NCI-H524 (cell line): ENCODE measurements around the gene FKBP14.

Source experiments
- DNase-seq, 2 experiments: peaks; one replicate each; lab custom pipeline; 2025; lab: John Stamatoyannopoulos, UW

FKBP14 gene

DNA sequence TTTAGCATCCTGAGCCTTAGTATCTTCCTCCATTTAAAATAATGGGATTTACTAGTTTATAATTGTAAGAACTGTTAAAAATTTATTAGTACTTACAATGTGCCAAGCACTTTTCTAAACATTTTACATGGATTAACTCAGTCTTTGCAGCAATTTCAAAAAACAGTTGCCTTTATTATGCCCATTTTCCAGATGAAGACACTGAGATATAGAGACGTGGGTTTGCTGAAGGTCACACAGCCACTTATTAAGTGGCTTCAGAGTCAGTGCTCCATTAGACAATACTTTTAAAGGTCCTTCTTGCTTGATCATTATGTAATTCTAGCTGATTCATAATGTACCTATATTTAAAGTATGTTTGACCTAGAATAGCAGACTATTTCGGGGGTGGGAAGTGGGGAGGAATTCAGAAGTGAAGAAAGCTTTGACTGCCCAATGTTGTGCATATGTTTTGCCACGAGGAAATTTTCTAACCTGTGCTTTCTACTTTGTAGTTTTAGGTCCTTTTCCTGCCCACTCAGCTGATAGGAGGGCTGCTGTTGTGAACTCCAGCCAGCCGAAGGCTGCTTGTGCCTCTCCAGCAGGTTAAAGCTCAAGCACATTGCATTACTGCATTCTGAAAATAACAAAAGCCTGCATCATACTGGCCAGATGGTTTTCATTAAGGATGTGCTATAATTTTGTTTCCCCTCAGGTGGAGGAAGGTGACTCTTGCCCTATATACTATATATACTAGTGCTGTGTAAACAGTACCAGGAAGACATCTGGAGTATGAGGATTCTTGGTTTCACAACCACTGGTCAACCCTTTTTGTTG, 6.0 kb upstream of the FKBP14 start:
- peak in 1 of 2 experiments; percentile 28 for DNase-seq

DNA sequence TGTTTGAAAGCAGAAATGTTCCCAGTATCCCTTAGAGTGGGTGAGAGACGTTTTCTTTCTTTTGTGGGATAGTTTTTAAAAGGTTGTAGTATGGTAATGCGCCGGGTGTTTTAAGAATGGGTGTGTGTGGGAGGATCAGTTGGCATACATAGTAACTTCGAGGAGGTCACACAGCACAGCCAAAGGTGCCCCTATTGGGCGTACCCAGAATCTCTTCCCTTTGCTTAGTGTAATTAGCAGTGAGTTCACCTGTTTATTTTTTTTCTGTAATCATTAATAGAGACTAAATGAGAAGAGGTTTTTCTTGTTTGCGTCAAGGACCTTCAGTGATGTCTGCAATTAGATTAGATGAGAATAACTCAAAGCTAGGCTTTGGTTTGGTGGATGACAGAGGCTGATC, 3.2 kb upstream of the FKBP14 start:
- no peak for DNase-seq

DNA sequence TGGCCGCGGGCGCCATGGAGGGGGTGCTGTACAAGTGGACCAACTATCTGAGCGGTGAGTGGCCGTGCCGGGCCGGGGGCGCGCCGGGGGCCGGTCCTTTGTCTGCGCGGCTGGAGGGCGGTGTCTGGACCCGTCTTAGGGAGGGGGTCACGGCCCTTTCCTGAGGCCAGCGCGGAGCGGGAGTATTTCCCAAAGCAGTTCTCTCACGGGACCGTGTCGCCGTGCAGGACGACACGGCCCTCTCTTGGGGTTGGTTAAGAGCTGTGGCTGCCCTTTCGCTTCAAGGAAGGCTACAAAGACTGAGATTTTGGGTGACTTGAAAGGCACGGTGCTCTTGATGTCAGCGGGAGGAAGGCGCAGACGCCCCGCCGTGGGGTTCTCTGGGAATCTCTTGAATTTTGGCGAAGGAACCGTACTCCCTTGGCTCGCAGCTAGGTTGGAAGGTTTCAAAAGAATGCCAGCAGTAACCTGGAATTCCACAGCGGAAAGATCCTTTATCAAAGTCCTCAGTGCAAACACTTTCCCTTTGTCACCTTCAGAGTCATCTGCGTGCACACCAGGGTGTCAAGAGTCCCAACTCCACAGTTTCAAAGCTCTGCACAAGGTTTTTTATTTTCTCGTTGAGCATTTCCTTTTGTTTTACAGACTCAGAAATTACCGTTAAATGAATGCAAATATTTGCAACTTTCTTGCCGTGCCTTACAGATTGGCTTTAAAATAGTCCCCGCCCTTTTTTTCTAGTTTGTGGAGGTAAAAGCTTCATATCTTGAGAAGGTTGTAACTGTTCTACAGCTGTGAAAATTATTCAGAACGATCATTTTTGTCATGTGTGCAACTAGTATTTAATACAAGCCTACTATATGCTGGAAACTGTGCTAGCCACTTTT, 2.5 kb upstream of the FKBP14 start:
- DNase-seq, result peak in 1 of 2 experiments; percentile 34

DNA sequence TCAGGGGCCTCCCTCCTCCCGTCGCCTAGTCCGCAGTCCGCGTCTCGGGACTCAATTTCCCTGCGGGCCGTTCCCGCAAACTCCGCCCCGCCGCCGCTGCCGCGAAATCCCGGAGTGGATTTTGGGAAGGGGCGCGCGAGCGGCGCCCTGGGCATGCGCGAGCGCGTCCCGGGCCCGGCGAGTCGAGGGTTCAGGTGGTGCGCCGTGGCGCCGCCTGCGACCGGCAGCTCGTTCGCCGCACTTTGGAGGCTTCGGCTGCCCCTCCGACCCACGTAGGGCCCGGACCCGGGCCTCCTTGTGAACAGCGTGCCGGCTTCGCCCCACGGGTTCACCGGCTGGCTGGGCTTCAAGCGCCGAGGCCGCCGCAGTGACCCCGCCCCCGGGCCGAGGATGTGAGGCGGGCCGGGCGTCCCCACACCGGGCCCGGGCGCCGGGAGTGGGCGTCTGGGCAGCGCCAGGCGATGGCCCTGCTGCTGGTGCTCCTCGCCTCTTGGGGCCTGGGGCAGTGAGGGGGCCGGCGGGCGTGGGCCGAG, 1.8 kb upstream of the FKBP14 start, which contains the start of gene PLEKHA8:
TSS of gene PLEKHA8 (plus strand) at position 197 of the 533 bp plus-strand sequence. CDS start 351 bp downstream, outside the sequence.
- DNase-seq, result peak; percentile 82 to 87

DNA sequence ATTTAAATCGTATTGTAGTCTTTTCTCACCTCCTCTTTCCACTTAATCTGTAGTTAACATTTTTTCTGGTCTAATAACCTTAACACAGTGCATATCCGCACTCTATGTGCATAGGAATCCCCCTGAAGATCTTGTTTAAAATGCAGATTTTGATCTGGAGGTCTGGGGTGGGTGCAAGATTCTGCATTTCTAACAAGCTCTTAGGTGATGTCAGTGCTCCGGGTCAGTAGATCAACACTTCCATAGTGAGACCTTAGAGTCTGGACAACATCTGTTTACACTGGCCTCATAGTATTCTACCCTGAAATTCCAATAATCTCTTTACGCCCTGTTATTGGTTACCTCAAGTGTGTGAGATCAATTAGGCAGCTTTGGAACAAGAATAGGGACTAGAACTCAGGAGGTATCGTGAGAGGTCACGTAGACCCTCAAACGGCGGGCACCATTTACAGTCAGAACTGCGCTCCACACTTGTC, 1.3 kb upstream of the FKBP14 start:
- DNase-seq, result no peak

DNA sequence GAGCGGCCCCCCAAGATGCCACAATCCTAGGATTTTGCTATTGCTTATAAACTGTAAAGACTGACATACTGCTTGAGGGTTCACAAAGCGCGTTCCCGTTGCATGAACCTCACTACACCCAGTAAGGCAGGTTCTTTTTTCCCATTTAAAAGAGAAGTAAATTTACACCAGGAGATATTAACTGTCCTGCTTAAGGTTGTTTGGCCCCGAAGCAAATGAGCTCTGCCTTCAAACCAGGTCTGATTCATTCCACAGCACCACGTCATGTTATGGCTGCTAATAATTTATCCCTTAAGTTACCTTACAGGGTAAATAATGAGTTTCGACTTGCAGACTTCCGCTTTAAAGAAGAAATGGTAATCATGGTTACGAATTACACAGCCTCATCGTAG, 559 bp upstream of the FKBP14 start:
- DNase-seq, result peak in 1 of 2 experiments; percentile 46

DNA sequence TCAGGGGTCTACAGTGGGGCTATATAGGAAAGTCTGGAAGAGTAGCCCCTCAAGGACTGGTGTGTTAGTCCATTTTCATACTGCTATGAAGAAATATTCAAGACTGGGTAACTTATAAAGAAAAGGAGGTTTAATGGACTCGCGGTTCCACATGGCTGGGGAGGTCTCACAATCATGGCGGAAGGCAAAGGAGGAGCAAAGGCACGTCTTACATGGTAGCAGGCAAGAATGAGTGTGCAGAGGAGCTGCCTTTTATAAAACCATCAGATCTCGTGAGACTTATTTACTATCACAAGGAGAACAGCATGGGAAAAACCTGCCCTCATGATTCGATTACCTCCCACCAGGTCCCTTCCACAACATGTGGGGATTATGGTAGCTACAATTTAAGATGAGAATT, 3.0 kb downstream of the FKBP14 start:
- DNase-seq, result no peak

DNA sequence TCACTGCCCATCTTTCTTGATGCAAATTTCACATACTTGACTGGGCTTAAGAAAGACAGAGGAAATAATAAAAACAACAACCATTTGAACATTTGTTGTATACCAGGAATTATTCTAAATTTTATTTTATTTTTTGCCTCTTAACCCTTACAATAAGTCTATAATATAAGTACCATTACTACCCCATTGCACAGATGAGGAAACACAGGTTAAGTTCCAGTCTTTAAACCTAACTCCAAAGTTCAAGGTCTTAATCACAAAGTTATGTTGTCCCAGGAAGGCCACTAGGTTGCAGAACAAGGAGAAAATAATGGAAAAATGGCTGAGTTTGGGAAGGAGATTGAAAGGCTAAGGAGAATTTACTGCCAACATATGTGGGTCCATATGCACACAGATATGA, 3.5 kb downstream of the FKBP14 start:
- DNase-seq, result no peak

DNA sequence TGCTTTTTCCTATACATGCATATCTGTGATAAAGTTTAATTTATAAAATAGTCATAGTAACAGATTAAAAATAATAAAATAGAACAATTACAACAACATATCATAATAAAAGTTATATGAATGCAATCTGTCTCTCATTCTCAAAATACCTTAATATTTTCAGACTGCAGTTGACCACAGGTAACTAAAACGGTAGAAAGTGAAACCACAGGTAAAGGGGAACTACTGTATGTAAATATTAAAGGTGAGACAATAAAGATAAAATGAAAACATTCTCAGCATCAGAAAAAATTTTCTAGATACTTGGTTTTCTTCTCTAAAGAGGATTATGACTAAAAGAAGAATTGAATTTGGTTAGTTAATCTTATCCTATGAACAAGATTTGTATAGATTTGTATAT, 6.0 kb downstream of the FKBP14 start:
- no peak for DNase-seq

DNA sequence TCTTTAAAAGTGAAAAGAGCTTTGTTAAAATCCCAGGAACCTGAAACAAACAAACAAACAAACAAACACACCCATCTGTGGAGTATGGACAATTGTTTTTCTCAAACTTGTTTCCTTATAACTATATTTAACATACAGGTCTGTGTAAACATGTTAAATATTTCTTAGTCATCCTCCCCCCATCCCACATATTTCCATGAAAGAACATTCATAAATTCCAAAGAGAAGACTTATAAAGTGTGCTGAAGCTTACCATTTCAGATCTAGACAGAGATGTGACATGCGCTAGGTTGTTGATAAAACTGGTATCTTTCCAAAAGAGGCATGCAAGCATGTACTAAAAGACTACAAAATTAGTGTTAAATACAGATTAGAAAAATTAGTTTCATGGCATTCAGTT, 6.5 kb downstream of the FKBP14 start:
- DNase-seq, result no peak

DNA sequence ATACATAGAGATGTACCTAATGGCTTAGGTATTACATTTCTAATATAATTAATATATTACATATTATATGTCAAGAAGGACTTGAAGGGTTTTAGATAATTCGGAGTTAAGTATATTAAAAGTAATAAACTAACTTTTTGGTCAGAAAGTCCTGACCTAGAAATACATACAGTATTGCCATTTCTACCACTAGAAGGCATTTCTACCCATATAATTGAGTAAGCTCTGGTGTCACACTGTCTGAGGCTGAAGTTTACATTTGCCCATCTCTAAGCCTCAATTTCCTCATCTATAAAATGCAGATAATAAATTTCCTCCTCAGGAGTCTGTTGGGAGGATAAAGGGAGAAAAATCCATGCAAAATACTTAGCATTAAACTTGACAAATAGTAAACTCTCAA, 7.1 kb downstream of the FKBP14 start:
- no peak for DNase-seq

DNA sequence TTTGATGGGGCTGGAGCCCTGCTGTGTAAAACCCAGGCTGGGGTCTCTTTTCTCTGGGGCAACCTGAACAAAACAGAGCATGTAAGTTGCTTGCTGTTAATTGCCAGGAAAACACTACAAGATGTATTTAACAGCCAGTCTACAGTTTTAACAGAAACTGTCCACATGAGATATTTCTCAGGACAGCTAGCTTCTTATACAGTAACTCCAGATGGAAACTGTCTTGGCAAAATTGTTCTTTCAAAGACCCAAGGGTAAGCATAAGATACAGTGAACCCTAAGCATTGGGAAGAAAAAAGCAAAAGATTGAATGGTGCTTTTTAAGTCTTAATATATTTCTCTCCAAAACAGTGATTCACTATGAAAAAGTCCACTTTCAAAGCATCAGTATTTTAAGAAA, 8.1 kb downstream of the FKBP14 start:
- no peak for DNase-seq

DNA sequence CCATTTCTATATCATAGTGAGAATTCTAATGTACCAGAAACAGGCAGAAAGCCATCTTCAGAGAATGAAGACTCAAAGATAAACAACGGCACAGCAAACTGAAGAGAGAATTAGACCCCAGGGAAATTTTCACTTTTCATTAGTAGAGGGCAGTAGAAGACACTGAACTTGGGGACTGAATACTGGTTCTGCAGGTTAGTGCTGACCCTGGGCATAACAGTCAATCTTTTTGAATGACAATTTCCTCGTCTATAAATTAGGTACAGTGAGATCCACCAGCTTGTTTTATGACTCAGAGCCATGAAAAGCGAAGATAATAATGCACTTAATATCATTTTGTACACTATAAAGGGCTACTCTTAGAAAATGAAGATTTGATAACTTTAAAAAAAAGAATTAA, 13.7 kb downstream of the FKBP14 start:
- no peak for DNase-seq

DNA sequence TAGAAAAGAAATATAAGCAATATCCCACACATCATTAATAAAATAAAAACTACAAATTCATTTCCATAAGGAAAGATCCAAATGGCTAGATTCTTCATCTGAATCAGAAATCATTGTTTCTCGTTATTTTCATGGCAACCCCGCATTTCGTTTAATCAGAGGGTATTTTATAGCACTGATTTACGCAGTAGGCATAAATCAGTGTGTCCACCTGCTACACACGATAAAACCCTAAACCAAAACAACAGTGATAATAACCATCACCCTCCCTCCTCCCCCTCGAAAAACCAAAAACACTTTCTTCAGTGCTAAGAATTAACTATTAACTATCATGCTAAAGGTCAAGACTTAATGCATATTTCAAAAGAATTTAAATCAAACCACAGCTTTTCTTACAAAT, 16.5 kb downstream of the FKBP14 start:
- DNase-seq, result no peak

DNA sequence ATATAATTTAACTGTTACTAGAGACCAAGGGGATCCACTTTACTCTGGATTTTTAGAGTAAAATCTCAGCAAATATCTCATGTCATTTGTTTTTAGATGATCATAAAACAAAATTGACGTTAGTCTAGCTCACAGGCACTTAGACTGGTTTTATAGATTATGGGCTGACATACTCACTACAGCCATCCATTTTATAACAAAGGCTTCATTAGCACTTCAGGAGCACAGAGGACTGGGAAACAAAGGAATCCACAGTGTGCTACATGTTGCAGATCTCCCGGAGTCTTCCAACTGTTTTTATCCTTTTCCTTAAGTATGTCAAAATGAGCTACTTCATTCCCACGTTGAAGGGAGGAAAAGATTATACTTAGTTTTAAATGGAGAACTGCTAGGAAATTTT, 21.0 kb downstream of the FKBP14 start:
- DNase-seq, result no peak

DNA sequence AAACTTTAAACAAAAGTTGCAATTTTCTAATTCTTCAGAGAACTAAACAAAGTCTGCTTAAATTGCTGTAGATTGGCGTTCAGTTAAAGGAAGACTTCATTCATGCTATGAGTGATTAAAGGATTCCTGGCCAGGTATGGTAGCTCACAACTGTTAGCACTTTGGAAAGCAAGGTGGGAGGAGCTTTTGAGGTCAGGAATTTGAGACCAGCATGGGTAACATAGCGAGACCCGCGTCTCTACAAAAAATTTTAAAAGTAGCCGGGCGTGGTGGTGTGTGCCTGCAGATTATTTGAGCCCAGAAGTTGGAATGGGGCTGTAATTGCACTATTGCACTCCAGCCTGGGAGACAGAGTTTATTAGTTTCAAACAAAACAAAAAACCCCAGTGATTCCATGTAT, 23.4 kb downstream of the FKBP14 start:
- DNase-seq, result no peak

DNA sequence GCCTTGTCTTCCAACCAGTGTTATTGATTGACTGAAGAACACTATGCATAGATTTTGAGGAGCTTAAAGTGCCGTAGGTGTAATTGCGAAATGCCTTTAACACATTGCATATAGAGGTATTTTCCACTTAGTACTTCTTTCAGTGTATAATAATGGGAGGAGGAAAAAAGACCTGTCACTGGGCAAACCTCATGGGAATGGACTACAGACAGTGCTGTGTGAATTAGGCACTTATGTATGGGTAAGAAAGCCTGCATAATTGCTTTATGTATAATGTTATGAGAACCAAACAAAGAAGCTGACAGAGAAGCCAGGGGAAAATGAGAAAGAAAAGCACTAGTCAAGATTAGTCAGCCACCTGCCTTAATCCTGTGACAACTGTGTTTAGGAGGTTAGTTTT, 24.5 kb downstream of the FKBP14 start:
- DNase-seq, result peak in 1 of 2 experiments; percentile 26

DNA sequence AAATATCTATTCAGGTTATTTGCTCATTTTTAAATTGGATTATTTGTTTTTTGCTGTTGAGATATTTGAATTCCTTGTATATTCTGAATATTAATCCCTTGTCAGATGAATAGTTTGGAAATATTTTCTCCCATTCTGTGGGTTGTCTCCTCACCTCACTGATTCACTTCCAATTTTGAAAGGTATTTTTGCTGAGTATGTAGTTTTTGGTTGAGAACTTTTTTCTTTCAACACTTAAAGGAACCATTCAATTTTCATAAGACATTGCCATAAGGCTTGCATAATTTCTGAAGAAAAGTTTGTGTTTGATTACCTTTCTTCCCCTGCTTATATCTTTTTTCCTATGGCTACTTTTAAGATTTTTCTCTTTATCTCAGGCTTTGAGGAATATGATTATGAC, 28.0 kb downstream of the FKBP14 start:
- DNase-seq, result no peak

DNA sequence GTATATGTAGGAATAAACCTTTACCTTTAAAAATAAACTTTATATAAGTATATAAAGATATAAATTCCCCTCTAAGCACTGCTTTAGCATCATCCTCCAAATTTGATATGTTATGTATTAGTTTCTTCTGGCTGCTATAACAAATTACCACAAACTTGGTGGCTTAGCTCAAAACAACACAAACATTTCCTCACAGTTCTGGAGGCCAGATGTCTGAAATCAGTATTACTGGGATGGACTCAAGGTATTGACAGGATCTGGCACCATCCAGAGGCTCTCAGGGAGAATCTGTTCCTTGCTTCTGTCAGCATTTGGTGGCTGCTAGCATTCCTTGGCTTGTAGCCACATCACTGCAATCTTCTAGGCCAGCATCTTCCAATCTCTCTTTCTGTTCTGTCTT, 30.2 kb downstream of the FKBP14 start:
- no peak for DNase-seq

DNA sequence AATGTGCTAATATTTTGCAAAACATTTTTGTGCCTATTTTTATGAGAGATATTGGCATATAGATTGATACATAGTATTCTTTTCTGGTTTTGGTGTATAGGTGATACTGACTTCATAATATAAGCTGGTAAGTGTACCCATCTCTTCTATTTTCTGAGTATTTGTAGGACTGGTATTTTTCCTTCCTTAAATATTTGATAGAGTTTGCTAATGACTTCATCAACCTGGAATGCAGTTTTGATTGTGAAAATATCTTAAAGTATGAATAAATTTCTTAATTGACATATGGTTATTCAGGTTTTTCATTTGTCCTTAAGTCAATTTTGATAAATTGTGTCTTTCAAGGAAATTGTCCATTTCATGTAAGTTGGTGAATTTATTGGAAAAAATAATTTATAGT, 30.9 kb downstream of the FKBP14 start:
- no peak for DNase-seq

DNA sequence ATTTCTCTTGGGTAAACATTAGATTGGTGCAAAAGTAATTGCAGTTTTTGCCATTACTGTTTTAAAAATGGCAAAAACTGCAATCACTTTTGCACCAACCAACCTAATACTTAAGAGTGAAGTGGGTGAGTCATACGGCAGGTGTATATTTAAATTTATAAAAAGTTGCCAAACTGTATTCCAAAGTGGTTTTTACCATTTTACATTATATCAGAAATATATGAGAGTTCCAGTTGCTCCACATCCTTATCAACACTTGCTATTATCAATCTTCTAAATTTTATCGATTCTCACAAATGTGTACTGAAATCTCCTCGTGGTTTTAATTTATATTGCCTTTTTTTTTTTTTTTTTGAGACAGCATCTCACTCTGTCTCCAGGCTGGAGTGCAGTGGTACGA, 33.4 kb downstream of the FKBP14 start:
- DNase-seq, result no peak

DNA sequence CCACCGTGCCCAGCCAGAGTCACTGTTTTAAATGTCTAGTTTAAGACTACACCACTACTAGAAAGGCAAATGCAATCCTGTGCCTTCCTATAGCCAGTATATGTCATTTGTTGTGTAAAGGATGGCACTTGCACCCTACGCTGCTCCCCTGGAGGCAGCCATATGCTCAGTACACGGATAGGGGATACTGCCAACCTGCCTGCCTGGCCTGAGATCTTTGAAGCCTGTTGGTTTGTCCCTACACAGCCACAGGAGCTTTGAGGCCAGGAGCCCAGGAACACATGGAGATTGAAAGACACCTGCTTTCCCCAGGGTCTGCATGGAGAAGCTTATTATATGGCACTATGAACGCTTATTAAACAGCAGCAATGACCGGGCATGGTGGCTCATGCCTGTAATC, 34.6 kb downstream of the FKBP14 start:
- DNase-seq, result no peak

DNA sequence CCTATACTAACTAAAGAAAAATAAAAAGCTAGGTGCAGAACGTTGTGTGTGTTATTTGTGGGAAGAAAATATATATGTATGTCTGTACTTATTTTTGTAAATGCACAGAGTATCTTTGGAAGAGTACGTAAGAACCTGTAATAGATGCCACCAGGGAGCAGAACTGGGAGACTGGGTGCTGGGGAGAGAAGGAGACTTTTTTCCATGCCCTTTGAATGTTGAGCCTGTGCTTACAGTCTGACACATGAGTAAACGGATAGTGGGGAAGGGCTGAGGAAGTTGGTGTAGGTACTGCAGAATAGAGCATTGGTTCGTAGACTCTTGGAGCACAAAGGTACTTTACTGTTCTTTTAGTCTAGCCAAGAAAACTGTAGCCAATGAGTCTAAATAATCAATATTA, 35.6 kb downstream of the FKBP14 start:
- DNase-seq, result no peak
